H9 (cell line): ENCODE data around the gene TENM3. TPM values are rescaled to one million over a fixed set of nuclear protein-coding genes. Genes with fewer than 3 reads are reported as not detected.

Experiments
- DNase-seq: peaks from one replicate; pipeline ENCODE4 v3.0.0-alpha.2; 2017
- H2AFZ ChIP-seq: one replicate; pipeline ENCODE4 v1.6.1; 2013; ENCODE audit warnings: mild to moderate bottlenecking, low read length, control low read depth, moderate library complexity
- H2AK5ac ChIP-seq: 2 replicates; pipeline ENCODE4 v1.6.1; 2013; ENCODE audit warnings: low read length, control low read depth, mixed read lengths; ENCODE audit not compliant: insufficient read length
- H2BK120ac ChIP-seq: one replicate; pipeline ENCODE4 v1.6.1; 2013; ENCODE audit warnings: low read depth, mild to moderate bottlenecking, low read length, control low read depth, inconsistent platforms; ENCODE audit not compliant: poor library complexity, severe bottlenecking
- H2BK12ac ChIP-seq: 2 replicates; pipeline ENCODE4 v1.6.1; 2013; ENCODE audit warnings: low read length, control low read depth, mixed read lengths, low read depth; ENCODE audit not compliant: insufficient read length
- H2BK15ac ChIP-seq: 2 replicates; pipeline ENCODE4 v1.6.1; 2013; ENCODE audit warnings: low read depth, low read length, control low read depth
- H2BK20ac ChIP-seq: one replicate; pipeline ENCODE4 v1.6.1; 2013; ENCODE audit warnings: low read depth, mild to moderate bottlenecking, low read length, control low read depth, inconsistent platforms; ENCODE audit not compliant: poor library complexity, severe bottlenecking
- H2BK5ac ChIP-seq: 2 replicates; pipeline ENCODE4 v1.6.1; 2013; ENCODE audit warnings: low read length, control low read depth, mixed read lengths; ENCODE audit not compliant: insufficient read length
- H3K14ac ChIP-seq: 2 replicates; pipeline ENCODE4 v1.6.1; 2013; ENCODE audit warnings: low read length, control low read depth; ENCODE audit not compliant: insufficient read depth
- H3K18ac ChIP-seq: 2 replicates; pipeline ENCODE4 v1.6.1; 2013; ENCODE audit warnings: low read depth, mild to moderate bottlenecking, mixed read lengths, low read length, control low read depth; ENCODE audit not compliant: insufficient read length
- H3K23ac ChIP-seq: 2 replicates; pipeline ENCODE4 v1.6.1; 2013; ENCODE audit warnings: low read length, control low read depth, mixed read lengths, low read depth; ENCODE audit not compliant: insufficient read length
- H3K23me2 ChIP-seq: 2 replicates; pipeline ENCODE4 v1.6.1; 2013; ENCODE audit warnings: low read depth, mild to moderate bottlenecking, mixed read lengths, low read length, control low read depth; ENCODE audit not compliant: insufficient read length, poor library complexity, severe bottlenecking
- H3K27ac ChIP-seq: 2 replicates; pipeline ENCODE4 v1.5.1; 2013; ENCODE audit warnings: low read length, control low read depth, mixed read lengths, low read depth; ENCODE audit not compliant: insufficient read length
- H3K27me3 ChIP-seq: 2 replicates; pipeline ENCODE4 v1.6.1; 2013; ENCODE audit warnings: low read length, control low read depth, inconsistent platforms; ENCODE audit not compliant: insufficient read depth
- H3K4ac ChIP-seq: 2 replicates; pipeline ENCODE4 v1.6.1; 2013; ENCODE audit warnings: low read depth, mild to moderate bottlenecking, control low read depth, inconsistent platforms, low read length, moderate library complexity
- H3K4me1 ChIP-seq: 2 replicates; pipeline ENCODE4 v1.6.1; 2013; ENCODE audit warnings: low read length, control low read depth, inconsistent platforms; ENCODE audit not compliant: insufficient read depth
- H3K4me2 ChIP-seq: 2 replicates; pipeline ENCODE4 v1.6.1; 2013; ENCODE audit warnings: low read length, control low read depth, mixed read lengths; ENCODE audit not compliant: insufficient read length, insufficient read depth
- H3K56ac ChIP-seq: 2 replicates; pipeline ENCODE4 v1.6.1; 2013; ENCODE audit warnings: low read depth, mild to moderate bottlenecking, mixed read lengths, low read length, control low read depth; ENCODE audit not compliant: insufficient read length
- H3K79me1 ChIP-seq: 2 replicates; pipeline ENCODE4 v1.6.1; 2013; ENCODE audit warnings: low read depth, mild to moderate bottlenecking, moderate library complexity, low read length, control low read depth, inconsistent platforms; ENCODE audit not compliant: insufficient read depth, poor library complexity, severe bottlenecking
- H3K79me2 ChIP-seq: 2 replicates; pipeline ENCODE4 v1.6.1; 2013; ENCODE audit warnings: low read length, control low read depth, inconsistent platforms; ENCODE audit not compliant: insufficient read depth
- H3K9ac ChIP-seq: 2 replicates; pipeline ENCODE4 v1.6.1; 2013; ENCODE audit warnings: low read length, control low read depth, mixed read lengths; ENCODE audit not compliant: insufficient read length; ENCODE audit errors: extremely low read depth
- H3K9me3 ChIP-seq: one replicate; pipeline ENCODE4 v1.6.1; 2013; ENCODE audit warnings: low read depth, low read length, inconsistent platforms; ENCODE audit not compliant: control insufficient read depth
- H3T11ph ChIP-seq: one replicate; pipeline ENCODE4 v1.6.1; 2013; ENCODE audit warnings: mild to moderate bottlenecking, low read length, control low read depth, inconsistent platforms
- H4K20me1 ChIP-seq: one replicate; pipeline ENCODE4 v1.6.1; 2013; ENCODE audit not compliant: control insufficient read depth, insufficient read length, insufficient read depth
- H4K5ac ChIP-seq: 2 replicates; pipeline ENCODE4 v1.6.1; 2013; ENCODE audit warnings: low read depth, mild to moderate bottlenecking, mixed read lengths, low read length, control low read depth; ENCODE audit not compliant: insufficient read length
- H4K8ac ChIP-seq: replicated peaks from 2 replicates; pipeline ENCODE4 v1.6.1; 2013; ENCODE audit warnings: low read length, control low read depth, mixed read lengths, low read depth; ENCODE audit not compliant: insufficient read length
- H4K91ac ChIP-seq: 2 replicates; pipeline ENCODE4 v1.6.1; 2013; ENCODE audit warnings: low read depth, mild to moderate bottlenecking, moderate library complexity, mixed read lengths, low read length, control low read depth; ENCODE audit not compliant: insufficient read length
- H3K27ac Mint-ChIP-seq, 3 experiments: 2 replicates in 2 of 3; 3 replicates in 1 of 3; pipeline ENCODE4 v1.8.0; 2020 to 2021; ENCODE audit warnings: mixed read lengths in 3 of 3, mild to moderate bottlenecking in 1 of 3, moderate library complexity in 1 of 3
- H3K27me3 Mint-ChIP-seq: 2 replicates; pipeline ENCODE4 v1.8.0; 2021; ENCODE audit warnings: low read depth, mild to moderate bottlenecking, moderate library complexity, mixed read lengths
- H3K36me3 Mint-ChIP-seq, 3 experiments: 2 replicates in 2 of 3; 3 replicates in 1 of 3; pipeline ENCODE4 v1.8.0; 2020 to 2021; ENCODE audit warnings: low read depth in 3 of 3, mixed read lengths in 3 of 3; ENCODE audit not compliant: insufficient read depth in 1 of 3
- H3K4me1 Mint-ChIP-seq, 2 experiments: 2 replicates each; pipeline ENCODE4 v1.8.0; 2020; ENCODE audit warnings: mixed read lengths in 2 of 2
- H3K4me3 Mint-ChIP-seq, 2 experiments: 2 replicates in 1 of 2; 3 replicates in 1 of 2; pipeline ENCODE4 v1.8.0; 2020 to 2021; ENCODE audit warnings: mild to moderate bottlenecking in 2 of 2, mixed read lengths in 2 of 2, moderate library complexity in 1 of 2
- H3K9me3 Mint-ChIP-seq, 2 experiments: 2 replicates in 1 of 2; 3 replicates in 1 of 2; pipeline ENCODE4 v1.8.0; 2020; ENCODE audit warnings: mild to moderate bottlenecking in 2 of 2, mixed read lengths in 2 of 2, moderate library complexity in 1 of 2
- CTCF ChIP-seq: fragments of 200-600 bp; sonication (generic); conservative IDR thresholded peaks from 3 replicates; pipeline ENCODE4 v1.8.0; 2021; ENCODE audit warnings: antibody characterized with exemption, mild to moderate bottlenecking
- WGBS: extraction: QIAGEN DNeasy Blood & Tissue Kit; methylation state at CpG from one replicate; pipeline ENCODE4 v1.1.7; 2013; ENCODE audit warnings: missing lambda C conversion rate, low lambda C conversion rate, mixed read lengths; ENCODE audit not compliant: insufficient read length; ENCODE audit errors: extremely low coverage; 5-methylcytosine and 5-hydroxymethylcytosine counted together
- total RNA-seq: library from RNA; stranded (reverse); gene quantifications from 2 replicates; pipeline ENCODE4 v1.2.1, GENCODE V29; 2021

TENM3 gene
- total RNA-seq, 1 experiment from 2014 or later, result 49.6 TPM

- no peak overlapping the region for H3K18ac ChIP-seq
- no peaks in the 10 kb centered on the region for H3K27me3 ChIP-seq
- no peaks in the 10 kb centered on the region for H4K20me1 ChIP-seq
- H2AFZ ChIP-seq, result no peak overlapping the region
- no peak for DNase-seq
- H2BK5ac ChIP-seq, result no peak overlapping the region
- no peak overlapping the region for H4K5ac ChIP-seq
- H3K4me1 ChIP-seq, result no peaks in the 10 kb centered on the region
- H3K79me2 ChIP-seq, result no peaks in the 10 kb centered on the region
- Mint-ChIP-seq H3K27me3 (no peaks in the 10 kb centered on the region), H3K4me1 (peaks cover 5 to 11% of the 10 kb centered on the region in 2 experiments; a peak in 3 of 4 replicates), H3K27ac (no peak overlapping the region; a peak in 1 of 7 replicates), H3K9me3 (no peaks in the 10 kb centered on the region), H3K4me3 (no peak overlapping the region), H3K36me3 (no peaks in the 10 kb centered on the region)
- no peak for TF ChIP-seq CTCF
- H2BK15ac ChIP-seq, result no peak overlapping the region
- H4K91ac ChIP-seq, result no peak overlapping the region
- no CpG with 5 or more reads among the region's 4 CpGs for WGBS
- H3K23me2 ChIP-seq, result no peaks in the 10 kb centered on the region
- H3K14ac ChIP-seq, result no peak overlapping the region
- no peak overlapping the region for H2BK12ac ChIP-seq
- no peak overlapping the region for H3K4me2 ChIP-seq
- H3K4ac ChIP-seq, result no peak overlapping the region
- H2AK5ac ChIP-seq, result no peak overlapping the region
- H3T11ph ChIP-seq, result no peak overlapping the region
- no peak overlapping the region for H4K8ac ChIP-seq
- no peak overlapping the region for H3K9ac ChIP-seq
- no peak overlapping the region for H2BK20ac ChIP-seq
- no peaks in the 10 kb centered on the region for H3K9me3 ChIP-seq
- no peak overlapping the region for H3K23ac ChIP-seq
- no peak overlapping the region for H3K56ac ChIP-seq
- no peaks in the 10 kb centered on the region for H3K79me1 ChIP-seq
- H3K27ac ChIP-seq, result no peak overlapping the region
- H2BK120ac ChIP-seq, result no peak overlapping the region
Observed at GRCh38 chr4:182231080-182231479, 12.1 kb upstream of the TENM3 start.
